HG02870 (cell line): ENCODE measurements around the gene NMNAT3.
"Not testable (repeated sequence)": the region's sequence is repeated elsewhere in the genome, so short reads cannot be mapped to it uniquely, and the experiment has no call there.

Source experiments
- ATAC-seq: cut with Tn5 transposase; IDR thresholded peaks from one replicate; pipeline ENCODE4 v1.9.1; 2021; ENCODE audit warnings: mild to moderate bottlenecking, moderate library complexity; ENCODE audit not compliant: unreplicated experiment

The NMNAT3 gene

GRCh38 chr3:139586420-139587017, 91.3 kb downstream of the NMNAT3 start:
- peak; percentile 86 for ATAC-seq

GRCh38 chr3:139585820-139586219, 92.0 kb downstream of the NMNAT3 start:
- ATAC-seq, result peak; percentile 44

- not testable (repeated sequence) for ATAC-seq
Observed at GRCh38 chr3:139583651-139584050, 94.1 kb downstream of the NMNAT3 start.

GRCh38 chr3:139578783-139579182, 99.0 kb downstream of the NMNAT3 start:
- ATAC-seq, result no peak

GRCh38 chr3:139577909-139578308, 99.9 kb downstream of the NMNAT3 start:
- ATAC-seq, result no peak

- no peak for ATAC-seq
Observed at GRCh38 chr3:139577346-139577745, 100.4 kb downstream of the NMNAT3 start.

- ATAC-seq, result no peak
Observed at GRCh38 chr3:139574026-139574947, 103.5 kb downstream of the NMNAT3 start.

- ATAC-seq, result no peak
Observed at GRCh38 chr3:139572847-139573672, 104.7 kb downstream of the NMNAT3 start.

GRCh38 chr3:139571711-139572110, 106.1 kb downstream of the NMNAT3 start:
- no peak for ATAC-seq

GRCh38 chr3:139564294-139564861, 113.4 kb downstream of the NMNAT3 start:
- no peak for ATAC-seq

- no peak for ATAC-seq
Observed at GRCh38 chr3:139561959-139562676, 115.7 kb downstream of the NMNAT3 start.

- ATAC-seq, result no peak
Observed at GRCh38 chr3:139561255-139561817, 116.4 kb downstream of the NMNAT3 start.

- ATAC-seq, result no peak
Observed at GRCh38 chr3:139560411-139560810, 117.4 kb downstream of the NMNAT3 start.

GRCh38 chr3:139559541-139559940, 118.2 kb downstream of the NMNAT3 start:
- ATAC-seq, result no peak

GRCh38 chr3:139558351-139559266, 119.2 kb downstream of the NMNAT3 start:
- no peak for ATAC-seq

- no peak for ATAC-seq
Observed at GRCh38 chr3:139557041-139557440, 120.7 kb downstream of the NMNAT3 start.

- no peak for ATAC-seq
Observed at GRCh38 chr3:139555249-139555648, 122.5 kb downstream of the NMNAT3 start.

GRCh38 chr3:139554628-139555027, 123.1 kb downstream of the NMNAT3 start:
- no peak for ATAC-seq
